HG03045 (cell line): ENCODE results near the gene SETD3.
A peak's percentile ranks its signal among the peaks of the same experiment; 100 is the strongest.

Experiments
- ATAC-seq: cut with Tn5 transposase; IDR thresholded peaks from one replicate; pipeline ENCODE4 v1.9.1; 2021; ENCODE audit warnings: mild to moderate bottlenecking, moderate library complexity; ENCODE audit not compliant: unreplicated experiment

Gene SETD3

DNA sequence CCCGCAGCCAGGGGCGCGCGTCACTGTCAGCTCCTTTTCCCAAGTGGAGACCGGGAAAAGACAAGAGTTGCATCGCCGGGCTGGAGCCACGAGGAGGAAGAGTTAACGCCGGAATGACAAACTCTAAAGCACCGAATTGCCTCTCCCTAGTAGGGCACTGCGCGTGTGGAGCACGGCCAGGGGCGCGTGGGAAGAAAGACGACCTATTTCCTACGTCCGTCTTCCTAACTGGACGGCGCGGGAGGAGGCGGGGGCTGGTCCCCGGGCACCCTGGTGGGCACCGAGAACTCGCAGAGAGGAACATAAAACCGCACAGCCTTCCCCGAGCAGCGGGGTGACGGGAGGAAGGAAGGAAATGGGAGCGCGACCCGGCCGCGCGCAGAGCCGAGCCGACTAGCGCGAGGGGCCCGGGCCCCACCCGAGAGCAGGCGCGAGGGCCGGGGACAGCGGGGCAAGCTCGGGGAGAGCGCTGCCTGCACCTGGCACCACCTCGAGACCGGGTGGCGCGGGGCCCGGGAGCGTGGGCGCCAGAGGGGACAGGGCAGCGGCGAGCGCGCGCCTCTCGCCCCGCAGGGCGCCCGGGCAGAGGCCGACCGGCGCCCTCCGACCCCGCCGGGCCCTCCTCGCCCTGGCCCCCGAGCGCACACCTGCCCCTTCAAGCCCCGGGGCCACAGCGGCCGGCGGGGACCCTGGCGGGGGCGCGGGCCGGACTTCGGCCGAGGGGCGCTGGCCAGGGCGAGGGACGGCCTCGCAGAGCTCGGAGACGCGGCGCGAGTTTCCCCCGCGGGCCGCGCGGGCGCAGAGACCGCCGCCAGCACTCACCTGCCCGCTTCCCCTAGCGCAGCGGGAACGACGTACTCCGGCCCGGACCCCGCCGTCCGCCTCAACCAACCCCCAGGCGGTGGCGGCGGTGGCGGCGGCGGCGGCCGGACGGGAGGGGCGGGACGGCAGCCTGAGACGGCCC lies at the start of gene SETD3:
SETD3 (minus strand) TSS at position 954 of the 964 bp plus-strand sequence. CDS start 15,054 bp downstream, outside the sequence.
- ATAC-seq: peak; percentile 8

DNA sequence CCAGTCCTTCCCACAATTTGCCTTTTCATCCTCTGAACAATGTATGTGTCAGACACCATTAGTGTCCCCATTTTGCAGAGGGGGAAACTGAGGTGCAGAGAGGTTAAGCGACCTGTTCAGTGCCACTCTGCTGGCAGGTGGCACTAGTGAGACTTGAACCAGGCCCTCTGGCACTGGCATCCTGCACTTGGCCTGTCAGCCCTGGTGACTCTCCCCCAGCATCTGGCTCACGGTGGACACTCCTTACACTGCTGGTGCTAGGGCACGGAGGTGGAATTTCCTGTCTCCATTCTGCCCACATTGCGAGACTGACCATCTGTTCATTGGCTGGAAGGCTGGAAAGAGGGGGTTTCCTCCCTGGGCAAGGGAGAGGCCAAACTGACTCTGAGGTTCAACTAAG lies 49.2 kb upstream of the SETD3 start:
- no peak for ATAC-seq

DNA sequence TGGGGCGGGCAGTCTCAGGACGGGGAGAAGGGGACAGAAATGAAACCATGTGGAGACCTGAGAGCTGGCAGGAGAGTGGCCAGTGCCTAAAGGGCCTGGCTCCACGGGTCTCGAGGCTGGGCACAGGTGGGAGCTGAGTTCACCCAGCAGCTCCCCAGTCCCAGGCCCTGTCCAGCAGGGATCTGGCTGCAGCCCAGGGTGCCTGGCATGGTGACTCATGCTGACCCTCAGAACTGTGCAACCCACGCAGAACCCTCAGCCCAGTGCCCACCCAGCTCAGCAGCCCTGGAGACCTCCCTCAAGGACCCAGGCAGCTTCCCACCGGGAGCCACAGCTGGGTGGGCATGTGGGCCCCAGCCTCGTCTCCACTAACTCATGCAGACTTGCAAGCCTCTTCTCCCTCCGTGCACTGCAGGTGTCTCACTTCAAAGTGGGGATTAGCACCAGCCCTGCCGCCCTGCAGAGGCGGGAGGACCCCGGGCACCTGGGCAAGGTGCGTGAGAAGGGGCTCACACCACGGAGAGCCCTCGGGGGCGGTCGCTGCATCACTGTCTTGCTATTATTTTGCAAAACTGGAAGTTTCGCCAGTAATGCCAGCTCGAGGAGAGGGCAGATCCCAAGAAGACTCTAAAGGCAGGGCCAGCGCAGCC lies 46.9 kb upstream of the SETD3 start:
- ATAC-seq: no peak

DNA sequence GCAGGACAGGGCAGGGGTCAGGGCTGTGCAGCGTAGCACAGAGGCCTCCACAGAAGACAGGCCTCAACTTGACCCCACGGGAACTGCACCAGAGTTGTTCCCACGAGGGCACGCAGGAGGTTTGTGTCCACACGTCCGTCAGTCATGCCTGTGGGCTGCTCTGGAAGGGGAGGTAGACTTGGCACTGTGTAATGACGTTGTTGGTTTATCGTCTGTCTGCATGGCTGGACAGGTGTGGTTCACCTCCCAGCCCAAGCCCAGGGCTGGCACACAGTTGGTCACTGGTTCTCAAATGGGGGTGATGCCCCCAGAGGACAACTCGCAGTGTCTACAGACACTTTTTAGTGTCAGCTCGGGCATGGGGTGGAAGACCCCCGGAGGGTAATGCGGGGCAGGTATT lies 46.4 kb upstream of the SETD3 start:
- no peak for ATAC-seq

DNA sequence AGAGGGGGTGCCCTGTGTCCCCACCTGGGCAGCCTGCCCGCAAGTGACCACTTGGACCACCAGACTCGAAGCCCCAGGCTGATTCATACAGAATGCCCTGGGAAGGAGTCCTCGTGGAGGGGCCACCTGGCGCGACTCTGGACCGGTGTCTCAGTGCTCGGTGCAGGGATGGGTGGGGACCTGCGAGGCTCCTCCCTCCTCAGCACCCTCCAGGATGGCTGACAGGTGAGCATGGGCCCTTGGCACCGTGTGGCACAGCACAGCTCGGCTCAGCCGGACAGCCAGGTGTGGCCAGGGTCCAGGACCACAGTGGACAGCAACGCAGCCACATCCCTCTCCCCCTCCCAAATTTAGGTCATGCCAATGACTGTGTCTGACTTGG lies 45.0 kb upstream of the SETD3 start:
- no peak for ATAC-seq

DNA sequence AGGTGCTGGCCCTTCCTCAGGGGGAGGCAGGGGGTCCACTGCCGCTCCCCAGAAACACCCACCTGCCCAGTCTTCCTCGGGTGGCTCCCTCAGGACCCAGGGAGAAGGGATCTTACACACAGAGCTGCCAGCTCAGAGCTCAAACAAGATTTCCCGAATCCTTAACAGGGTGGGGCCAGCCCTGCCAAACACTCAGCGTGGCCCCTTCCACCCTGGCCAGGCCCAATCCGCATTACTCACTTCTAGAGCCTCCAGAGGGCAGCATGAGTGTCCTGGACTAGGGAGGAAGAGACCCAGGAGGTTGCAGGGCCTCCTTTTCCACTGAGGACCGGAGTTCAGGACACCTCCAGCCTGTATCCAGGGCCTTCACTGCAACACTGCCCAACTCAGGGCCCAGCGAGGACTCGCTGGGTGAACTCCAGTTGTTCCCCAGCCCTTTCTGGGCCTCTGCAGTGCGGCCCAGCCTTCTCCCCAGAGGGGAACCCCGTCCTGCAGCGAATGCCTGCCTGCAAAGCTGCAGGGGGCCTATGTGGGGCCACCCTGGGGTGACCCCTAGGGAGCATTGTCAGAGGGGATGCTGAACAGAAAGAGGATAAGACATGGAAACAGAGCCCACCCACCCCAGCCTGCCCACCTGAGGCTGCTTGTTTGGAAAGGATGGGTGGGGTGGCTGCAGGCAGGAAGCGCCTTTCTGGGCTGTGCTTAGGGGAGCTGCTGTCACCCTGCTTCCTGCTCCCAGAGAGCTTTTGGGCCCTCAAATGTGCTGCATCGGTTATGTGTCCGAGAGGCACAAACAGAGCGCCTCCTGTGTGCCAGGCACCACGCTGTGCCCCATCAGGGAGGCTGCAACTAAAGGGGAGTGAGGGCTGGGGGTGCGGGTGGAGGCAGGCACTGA lies 44.4 kb upstream of the SETD3 start:
- no peak for ATAC-seq

DNA sequence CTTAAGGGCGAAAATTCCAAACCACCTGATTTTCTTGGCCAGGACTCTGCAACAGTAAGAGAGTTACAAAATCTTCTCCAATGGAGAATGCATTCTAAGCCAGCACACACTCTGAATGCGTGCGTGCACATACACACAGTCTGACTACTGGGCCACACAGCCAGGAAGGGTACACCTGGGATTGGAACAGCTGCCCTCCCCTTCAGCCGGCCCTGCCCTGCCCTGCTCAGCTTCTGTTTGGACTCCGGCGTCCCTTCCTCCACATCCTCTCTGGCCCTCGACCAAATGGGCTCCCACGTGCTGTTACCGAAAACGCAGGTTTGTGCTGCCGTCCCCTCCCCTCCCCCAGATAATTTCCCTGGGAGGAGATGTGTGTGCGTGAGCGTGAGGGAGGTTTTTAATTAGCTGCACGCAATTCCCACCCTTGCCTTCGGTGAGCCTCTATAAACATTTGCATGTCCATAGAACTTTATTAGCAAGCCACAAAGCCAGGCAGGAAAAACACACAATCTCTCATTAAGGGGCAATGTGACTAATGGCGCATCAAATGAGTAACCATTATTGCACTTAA lies 43.5 kb upstream of the SETD3 start:
- no peak for ATAC-seq

DNA sequence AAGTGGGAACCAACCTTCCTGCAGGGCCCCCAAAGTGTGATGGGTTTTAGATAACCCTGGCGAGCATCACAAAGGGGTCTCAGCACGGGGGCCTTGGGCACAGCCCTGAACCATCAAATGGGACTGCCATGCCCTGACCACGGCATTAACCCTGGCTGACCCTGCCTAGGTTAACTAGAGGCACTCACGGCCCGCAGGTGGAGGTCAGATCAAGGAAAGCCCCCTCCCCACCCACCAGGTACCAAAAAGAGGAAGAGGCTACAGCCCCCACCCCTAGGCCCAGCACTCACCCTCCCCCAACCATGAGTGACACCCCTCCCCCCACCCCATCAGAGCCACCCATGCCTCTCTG lies 43.0 kb upstream of the SETD3 start:
- no peak for ATAC-seq

DNA sequence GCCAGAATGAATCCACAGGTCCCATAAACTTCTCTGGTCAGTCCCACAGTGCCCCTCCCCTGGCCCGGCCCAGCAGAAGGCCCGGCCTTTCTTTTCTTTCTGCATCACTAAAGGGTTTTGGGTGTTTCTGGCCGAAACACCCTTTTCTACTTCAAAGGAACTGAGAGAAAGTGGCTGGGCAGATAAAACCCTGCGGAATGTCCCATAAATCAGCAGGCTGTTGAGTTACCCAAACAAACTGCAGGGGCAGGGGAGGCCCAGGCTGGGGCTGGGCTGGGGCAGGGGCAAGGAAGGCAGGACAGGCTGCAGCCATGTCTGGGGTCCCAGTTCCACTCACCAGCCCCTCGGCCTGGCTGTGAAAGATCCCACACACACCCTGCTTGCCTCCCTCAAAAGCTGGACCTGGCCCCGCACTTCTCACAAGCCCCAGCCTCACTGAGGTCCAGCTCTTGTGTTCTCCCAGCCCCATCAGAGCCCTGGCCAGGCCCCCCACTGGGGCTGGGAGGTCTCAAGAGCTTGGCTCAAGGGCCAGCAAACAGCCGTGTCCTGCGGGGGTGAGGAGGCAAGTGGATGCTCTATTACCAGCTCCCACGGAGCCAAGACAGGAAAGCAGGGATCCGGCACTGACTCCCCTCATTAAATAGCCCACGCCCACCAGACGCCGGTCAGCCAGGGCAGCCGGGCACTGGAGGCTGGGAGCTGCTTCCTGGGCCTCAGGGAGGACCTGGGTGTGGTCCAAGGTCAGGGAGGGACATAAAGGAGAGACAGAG lies 42.5 kb upstream of the SETD3 start:
- no peak for ATAC-seq

DNA sequence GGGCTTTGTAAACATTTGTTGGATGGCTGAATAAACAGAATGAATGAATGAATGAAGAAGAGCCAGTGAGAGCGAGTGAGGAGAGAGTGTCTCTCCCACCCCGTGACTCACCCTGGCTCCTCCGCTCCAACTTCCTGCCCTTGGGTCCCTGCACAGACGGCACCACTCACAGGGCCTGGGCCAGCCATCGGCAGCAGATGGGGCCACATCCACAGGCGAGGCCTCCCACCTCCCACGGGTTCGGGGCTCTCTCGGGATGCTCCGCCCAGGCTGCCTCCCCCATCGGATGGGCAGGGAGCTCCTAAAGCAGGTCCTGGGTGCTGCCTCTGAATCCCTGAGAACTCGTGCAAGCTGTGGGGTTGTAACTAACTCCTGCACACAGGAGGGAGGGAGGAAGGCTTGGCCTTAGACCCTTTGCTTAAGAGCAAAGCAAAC lies 41.8 kb upstream of the SETD3 start:
- ATAC-seq: no peak

DNA sequence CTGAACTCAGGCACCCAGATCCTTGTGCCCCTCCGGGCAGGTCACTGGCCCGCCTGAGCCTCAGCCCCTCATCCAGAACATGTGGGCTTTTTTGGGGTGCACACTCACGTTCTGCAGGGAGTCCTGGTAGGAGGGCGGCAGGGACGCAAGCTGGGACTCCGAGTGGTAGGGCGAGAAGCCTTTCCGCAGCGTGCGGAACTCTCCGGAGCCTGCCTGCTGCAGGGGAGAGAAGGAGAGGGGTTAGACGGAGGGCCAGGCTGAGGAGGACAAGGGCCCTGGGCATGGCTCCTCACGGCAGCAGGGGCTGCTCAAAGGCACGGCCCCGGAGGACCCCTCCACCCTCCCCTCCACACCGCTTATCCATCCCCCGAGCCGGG lies 41.4 kb upstream of the SETD3 start:
- ATAC-seq: no peak

DNA sequence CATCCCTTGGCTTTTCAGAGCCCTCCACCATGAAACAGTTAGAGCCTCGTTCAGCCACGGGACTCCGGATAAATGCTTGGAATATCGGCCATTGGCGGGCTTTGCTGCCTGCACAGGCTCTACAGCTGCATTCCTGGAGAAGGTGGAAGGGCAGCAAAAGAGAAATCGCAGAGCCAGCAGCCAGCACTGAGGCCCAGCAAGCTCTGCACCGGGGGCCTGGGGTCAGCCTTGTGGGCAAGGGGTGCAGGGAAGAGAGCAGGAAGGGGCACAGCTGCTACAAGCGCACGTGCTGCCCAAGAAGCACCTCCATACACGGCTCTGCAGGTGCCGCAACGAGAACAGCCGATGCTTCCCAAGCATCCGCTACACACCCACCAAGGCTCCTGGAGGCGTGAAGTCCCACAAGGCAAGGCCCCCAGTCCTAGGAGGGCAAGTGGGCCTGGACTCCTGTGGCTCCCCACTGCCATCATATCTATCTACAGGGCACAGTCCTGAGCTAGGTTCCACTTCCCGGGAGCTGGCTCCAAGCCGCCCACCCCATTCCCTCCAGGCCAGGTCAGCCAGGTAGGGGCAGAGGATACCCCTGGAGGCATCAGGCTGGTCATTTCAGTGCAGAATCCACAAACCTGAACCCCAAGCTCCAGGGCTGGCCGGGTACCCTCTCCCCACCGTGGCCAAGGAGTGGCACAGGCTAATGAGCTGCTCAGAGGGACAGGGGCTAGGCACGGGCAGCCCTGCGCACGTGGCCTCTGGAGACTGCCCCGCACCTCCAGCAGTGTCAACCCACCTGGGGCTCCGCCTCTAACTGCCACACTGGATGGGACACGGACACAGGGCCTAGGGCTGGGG lies 40.7 kb upstream of the SETD3 start:
- ATAC-seq: no peak

DNA sequence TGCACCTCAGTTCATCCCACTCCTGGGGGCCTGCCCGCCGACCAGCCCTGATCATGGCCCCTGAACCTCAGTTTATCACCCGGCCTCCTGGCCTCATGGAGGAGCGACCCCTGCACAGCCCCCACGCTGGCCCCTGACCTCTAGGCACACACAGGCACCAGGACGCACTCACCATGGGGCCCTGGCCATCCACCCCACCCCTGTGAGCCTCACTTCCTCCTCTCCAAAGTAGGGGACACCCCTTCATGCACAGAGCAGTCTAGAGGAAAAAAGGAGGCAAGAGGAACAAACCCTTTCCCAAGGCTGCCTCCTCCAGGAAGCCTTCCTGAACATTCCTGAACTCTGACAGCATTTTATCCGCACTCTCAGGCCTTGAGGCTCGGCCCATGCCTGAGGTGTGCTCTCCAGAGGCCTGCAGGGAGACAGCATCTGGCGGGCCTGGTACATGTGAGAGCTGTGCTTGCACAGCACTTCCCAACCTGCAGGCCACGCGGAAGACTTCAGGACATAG lies 40.0 kb upstream of the SETD3 start:
- ATAC-seq: no peak

DNA sequence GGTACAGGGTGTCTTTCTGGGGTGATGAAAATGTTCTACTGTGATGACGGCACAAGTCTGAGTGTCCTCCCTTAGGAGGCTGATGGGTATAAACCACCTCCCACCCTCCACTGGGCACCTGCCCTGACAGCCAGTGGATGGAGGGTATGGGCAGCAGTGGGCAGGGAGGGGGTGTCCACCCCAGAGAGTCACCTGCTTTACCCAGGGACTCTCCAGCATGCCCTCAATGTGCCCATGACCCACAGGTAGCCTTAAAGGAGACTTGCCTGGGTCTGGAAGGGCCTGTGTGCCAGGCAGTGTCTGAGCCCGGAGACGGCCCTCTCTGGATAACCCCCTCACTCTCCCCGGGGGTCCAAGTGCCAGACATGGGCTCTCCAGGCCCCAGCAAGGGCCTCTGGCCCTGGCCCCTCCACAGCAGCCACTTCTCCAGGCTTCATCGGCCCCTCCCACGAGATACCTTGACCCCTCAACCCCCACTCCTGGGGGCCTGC lies 39.3 kb upstream of the SETD3 start:
- no peak for ATAC-seq

DNA sequence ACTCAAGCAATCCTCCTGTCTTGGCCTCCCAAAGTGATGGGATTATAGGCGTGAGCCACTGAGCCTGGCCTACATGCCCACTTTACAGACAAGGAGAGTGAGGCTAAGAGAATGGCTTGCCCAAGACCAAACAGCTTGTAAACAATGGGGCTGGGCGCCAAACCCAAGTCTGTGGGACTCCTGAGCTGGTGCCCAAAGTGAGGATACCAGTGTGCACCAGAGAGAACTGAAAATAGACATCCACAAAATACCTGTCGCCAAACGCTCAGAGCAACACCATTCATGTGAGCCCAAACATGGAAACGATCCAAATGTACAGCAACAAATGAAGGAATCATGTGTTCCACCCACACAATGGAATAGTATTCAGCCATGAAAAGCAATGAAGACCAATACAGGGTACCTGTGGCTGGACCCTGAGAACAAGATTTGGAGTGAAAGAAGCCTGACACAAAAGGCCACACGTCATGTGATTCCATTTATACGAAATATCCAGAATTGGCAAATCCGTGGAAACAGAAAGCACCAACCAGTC lies 38.8 kb upstream of the SETD3 start:
- no peak for ATAC-seq

DNA sequence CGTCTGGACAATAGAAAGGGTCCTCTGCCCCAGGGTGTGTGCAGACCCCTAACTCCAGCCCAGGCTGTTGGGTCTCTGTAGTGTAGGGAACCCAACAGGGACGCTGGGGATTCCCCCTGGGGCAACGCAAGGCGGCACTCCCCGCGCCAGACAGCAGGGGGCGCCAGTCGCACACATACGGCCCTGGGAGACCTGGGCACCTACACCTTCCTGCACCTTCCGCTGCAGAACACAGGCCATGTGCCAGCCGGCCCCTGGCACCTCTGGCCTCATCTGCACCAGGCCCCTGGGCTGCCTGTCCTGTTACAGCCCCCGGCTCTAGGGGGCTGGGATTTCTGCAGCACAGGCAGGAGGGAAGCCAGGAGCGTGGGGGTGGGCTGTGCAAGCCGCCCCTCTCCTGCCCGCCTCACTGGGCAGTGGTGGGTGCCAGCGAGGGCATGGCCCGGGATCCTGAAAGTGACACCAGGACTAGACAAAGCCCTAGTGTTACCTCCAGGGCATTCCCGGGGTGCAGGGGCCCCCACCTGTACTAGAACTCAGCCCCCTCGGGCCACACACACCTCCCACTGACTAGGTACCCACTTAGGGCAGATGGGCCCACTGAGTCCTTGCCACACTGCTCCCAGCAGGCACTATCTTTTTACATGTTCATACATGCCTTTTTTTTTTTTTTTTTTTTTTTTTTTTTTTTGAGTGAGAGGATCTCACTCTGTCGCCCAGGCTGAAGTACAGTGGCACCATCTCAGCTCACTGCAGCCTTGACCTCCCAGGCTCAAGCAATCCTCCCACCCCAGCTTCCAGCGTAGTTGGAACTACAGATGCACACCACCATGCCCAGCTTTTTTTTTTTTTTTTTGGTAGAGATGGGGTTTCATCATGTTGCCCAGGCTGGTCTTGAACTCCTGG lies 38.0 kb upstream of the SETD3 start:
- ATAC-seq: peak; percentile 60

DNA sequence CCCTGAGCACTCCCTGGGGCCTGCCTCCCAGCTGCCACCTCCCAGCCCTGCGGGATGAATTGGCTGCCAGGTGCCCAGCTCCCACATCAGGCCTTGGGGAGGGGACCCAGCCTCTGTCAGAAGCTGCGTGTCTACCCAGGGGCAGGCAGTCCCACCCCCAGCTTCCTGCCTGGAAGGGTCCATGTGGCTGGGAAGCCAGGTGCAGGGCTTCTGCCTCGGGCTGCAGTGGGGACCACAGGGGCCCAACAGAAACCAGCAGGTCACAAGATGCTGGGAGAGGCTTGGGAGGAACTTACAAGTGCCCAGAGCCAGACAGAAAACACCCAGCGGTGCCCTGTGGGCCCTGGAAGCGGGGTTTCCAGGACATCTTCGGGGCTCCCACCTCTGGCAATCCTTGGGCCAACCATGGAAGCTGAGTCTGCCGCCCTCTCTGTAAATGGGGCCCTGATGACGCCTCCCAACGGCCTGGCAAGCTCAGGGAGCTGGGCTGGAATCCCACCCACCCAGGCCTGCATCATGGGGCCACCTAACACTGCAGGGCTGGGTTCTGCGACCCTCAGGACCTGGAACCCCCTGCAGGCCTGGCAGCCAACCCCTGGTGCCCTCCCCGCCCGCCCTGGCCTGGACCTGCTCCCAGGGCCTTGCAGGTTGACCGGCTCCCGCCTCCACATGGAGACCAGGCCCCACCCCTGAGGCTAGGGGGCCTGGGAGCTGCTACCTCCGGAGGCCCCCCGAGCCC lies 37.2 kb upstream of the SETD3 start:
- no peak for ATAC-seq
